ENCODE measurements around the gene RGL1. TPM values are rescaled to one million over a fixed set of nuclear protein-coding genes. Genes with fewer than 3 reads are reported as not detected.
A peak's percentile ranks its signal among the peaks of the same experiment; 100 is the strongest.

RGL1 gene
- total RNA-seq, 1 experiment from 2014 or later = 18.3 TPM

GRCh38 chr1:183887826-183888819 lies 83.2 kb downstream of the RGL1 start:
- peak; percentile 35 for DNase-seq (ENCODE audit: low read depth)

- DNase-seq (ENCODE audit: low read depth) = no peak
Measured at GRCh38 chr1:183889095-183889494, 84.2 kb downstream of the RGL1 start.

DNA sequence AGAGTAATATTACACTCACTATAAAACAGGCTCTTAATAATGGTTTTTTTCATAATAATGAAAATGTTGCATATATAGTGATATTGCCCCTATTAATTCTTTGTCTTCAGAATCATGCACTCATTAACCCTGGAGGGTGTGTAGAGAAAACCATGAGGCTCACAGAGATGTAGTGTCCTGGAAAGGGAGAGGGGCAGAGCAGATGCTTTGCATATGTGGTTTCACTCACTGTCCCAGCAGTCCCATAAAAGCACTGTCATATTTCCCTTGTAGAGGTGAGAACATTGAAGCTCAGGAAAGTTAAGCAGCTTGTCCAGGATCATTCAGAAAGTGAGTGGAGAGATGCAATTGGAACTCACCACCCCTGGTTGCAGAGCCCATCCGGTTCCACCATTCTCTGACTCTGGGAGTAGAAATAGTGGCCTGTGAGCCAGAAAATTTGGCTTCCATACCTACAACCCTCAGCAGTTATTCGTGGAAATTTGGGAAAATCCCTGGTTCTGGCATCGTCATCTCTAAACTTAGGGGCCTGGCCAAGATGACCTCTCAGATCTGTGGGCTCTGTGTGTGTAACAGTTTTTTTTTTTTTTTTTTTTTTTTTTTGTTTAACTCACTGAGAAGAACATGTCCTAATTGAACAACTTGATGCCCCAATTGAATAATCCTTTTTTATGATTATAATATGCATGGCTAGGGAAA lies 86.4 kb downstream of the RGL1 start:
- DNase-seq (ENCODE audit: low read depth) = no peak

- no peak for DNase-seq (ENCODE audit: low read depth)
Measured at GRCh38 chr1:183892351-183892793, 87.5 kb downstream of the RGL1 start.

- DNase-seq (ENCODE audit: low read depth) = no peak
Measured at GRCh38 chr1:183893561-183894289, 88.8 kb downstream of the RGL1 start.

DNA sequence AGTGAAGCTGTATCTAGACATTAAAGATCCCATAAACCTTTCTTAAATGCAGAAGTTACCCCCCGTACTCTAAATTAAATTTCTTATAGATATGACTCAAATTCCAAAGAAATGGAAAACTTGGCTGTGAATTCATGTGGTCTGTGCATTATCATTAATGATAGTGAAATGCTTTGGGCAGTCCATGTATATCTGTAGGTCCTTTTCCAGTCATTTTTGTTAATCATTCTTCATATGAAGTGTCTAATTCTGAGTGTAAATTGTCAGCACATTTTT lies 89.3 kb downstream of the RGL1 start:
- no peak for DNase-seq (ENCODE audit: low read depth)

- DNase-seq (ENCODE audit: low read depth) = peak; percentile 53
Measured at GRCh38 chr1:183896466-183897048, 91.6 kb downstream of the RGL1 start.

DNA sequence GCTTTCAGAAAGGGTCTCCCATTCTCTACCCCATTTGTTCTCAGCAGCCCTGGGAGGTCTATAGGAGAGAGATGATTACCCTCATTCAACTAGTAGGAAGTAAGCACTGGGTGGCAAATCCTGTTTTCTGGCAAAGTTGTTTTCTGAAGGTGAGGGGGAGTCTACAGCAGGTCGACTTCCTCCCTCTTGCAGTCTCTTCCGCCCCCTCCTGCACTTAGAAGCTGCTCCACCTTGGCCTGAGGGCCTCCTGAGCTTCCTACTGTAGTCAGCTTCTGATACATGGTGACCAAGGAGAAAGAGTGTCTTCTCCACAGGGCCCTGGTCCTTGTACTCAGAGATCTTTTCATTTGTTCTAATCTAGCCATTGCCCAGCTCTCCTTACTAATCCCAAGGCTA lies 93.1 kb downstream of the RGL1 start:
- no peak for DNase-seq (ENCODE audit: low read depth)

DNA sequence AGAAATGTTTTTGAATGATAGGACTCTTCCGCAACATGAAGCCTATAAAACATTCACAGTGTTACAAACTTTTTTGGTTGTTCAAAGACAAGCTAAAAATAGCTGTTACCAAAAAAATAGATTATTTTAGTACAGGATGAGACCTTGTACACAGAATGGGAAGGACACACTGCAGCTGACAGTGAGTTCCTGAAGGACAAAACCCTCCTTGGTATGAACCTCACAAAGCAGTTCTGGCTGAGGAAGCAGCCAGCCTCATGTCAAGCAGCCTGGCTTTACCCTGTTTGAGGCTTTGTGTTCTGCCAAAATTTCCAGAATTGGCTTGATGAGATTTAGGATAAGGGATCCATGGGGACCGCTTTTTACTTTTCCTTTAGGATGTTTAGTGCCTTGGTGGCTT lies 93.7 kb downstream of the RGL1 start:
- DNase-seq (ENCODE audit: low read depth) = no peak

GRCh38 chr1:183901748-183902330 lies 96.9 kb downstream of the RGL1 start:
- no peak for DNase-seq (ENCODE audit: low read depth)

DNA sequence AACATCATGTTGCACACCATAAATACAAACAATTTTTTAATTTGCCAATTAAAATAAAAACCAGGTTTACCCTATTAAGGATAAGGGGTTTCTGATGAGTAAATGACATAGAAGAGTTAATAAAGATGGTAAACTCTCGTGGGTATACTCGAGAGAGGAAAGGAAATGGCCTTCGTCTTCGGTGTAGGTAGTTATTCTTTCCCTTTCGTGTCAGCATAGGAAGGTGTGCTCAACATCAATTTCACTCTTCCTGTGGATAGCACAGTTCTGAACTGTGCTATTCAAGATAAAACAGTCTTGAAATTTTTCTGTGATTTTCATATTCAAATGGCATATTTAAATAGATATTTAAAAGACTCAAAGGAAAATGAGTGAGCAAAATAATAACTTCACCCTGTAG lies 98.2 kb downstream of the RGL1 start:
- DNase-seq (ENCODE audit: low read depth) = no peak

DNA sequence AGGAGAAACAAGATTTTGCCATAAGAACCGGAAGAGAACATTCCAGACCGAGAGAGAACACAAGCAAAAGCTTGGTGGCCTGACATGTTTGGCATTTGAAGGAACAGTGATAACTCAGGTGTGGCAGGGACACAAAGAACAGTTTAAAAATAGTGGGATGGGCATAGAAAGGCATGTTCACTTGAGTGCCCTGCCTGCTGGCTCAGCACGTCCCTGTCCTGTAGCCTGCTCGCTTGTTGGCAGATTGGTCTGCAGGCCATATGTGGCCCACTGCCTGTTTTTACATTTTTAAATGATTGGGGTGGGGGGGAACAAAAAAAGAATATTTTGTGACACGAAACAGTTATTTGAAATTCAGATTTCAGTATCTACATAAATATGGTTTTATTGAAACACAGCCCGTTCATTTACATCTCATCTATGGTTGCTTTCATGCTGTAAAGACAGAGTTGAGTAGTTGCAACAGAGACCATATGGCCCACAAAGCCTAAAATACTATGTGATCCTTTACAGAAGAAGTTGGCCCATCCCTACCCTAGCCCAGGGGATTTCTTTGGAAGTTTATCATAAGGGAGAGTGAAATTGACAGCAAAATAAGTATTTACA lies 100.7 kb downstream of the RGL1 start:
- DNase-seq (ENCODE audit: low read depth) = no peak

- DNase-seq (ENCODE audit: low read depth) = no peak
Measured at GRCh38 chr1:183907070-183907469, 102.2 kb downstream of the RGL1 start.

- DNase-seq (ENCODE audit: low read depth) = no peak
Measured at GRCh38 chr1:183908079-183908478, 103.2 kb downstream of the RGL1 start.

- DNase-seq (ENCODE audit: low read depth) = no peak
Measured at GRCh38 chr1:183909672-183910071, 104.8 kb downstream of the RGL1 start.

DNA sequence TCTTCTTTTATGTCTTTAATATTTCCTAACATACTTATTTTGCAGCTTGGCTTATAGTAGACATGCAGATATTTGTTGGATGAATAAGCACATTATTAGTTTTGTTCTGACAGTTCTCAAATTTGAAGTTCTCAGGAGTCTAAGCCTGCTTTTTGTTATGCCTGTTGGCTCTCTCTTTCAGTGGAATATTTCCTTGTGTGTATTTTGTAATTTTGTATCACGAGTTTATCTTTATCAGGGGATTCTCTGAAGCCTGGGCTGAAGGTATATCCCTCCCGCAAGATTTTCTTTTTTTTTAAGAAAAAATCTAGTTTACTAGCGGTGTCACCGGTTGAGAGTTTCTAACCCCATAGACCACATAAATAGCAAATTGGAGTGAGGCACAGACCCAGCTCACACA lies 105.9 kb downstream of the RGL1 start:
- DNase-seq (ENCODE audit: low read depth) = no peak

GRCh38 chr1:183911285-183911684 lies 106.4 kb downstream of the RGL1 start:
- no peak for DNase-seq (ENCODE audit: low read depth)

DNA sequence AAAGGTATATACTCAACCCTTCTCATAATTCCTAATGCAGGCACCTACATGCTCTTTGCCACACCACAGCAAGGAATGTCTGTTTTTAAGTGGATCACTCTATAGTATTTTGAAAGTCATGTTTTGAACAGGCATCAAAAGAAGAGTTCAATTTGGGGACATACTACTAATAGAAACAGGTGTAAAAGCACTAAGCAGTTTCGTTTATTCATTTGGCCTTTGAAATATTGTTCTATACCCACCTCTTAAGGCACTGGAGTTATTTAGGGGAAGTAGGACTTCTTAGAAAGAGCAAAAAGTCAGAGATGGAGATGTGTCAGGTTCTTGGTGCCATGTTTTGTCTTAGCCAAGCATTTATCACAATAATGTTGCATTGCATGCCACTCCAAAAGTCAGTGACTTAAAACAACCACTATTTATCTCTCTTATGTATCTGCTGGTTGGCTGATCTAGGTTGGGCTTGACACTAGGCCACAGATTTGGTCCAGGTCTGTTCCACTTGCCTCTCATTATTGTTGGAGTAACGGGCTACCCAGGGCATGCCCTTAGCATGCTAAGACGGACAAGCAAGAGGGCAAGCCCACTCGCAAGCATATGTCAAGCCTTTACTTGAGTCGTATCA lies 107.5 kb downstream of the RGL1 start:
- DNase-seq (ENCODE audit: low read depth) = no peak

GRCh38 chr1:183913567-183913993 lies 108.7 kb downstream of the RGL1 start:
- no peak for DNase-seq (ENCODE audit: low read depth)

- DNase-seq (ENCODE audit: low read depth) = no peak
Measured at GRCh38 chr1:183914276-183914675, 109.4 kb downstream of the RGL1 start.

- no peak for DNase-seq (ENCODE audit: low read depth)
Measured at GRCh38 chr1:183914891-183915290, 110.0 kb downstream of the RGL1 start.

Measured in M059J (cell line).